IPS DF 4.7 (cell line): ENCODE data around the gene SCN11A.

Experiments used
- DNase-seq: peaks from one replicate; pipeline ENCODE4 v3.0.0-alpha.2; 2013; ENCODE audit warnings: low spot score; ENCODE audit errors: extremely low read depth

The SCN11A gene

GRCh38 chr3:39051649-39052561 lies at the start of gene SCN11A, which contains the start of gene WDR48:
Gene SCN11A (minus strand): TSS chr3:39051944. CDS start chr3:38950362, 101,582 bp downstream.
Gene WDR48 (plus strand): TSS chr3:39052016. CDS start chr3:39052026, 10 bp downstream.
- DNase-seq, result peak; percentile 82

DNA sequence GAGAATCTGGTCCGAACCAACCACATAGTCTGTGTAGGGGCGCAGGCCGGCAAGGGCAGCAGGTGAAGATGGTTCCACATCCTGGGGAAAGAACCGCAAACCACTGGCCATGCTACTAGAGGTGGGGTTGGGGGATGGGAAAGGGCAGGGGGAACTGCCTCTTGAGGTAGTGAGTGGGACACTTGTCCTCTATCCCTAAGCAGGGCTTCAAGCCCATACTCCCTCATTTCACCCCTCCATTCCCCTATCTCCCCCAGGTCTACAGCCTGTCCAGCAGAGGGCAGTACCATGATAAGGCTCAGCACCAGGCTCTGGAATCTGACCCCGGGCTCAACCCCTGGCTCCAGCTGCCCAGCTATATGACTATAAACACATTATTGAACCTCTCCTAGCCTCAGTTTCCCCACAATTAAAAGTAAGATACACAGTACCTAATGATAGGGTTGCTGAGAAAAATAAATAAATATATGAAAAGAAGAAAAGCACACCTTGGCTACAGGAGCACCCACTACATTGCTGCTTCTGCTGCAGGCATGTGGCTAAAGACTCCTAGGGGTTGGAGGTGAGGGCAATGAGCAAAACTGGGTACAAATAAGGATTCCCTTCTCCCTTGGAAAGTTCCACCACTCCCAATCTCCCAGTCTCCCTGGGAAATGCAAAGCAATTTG lies 49.4 kb upstream of the SCN11A start:
- DNase-seq, result no peak

- DNase-seq, result no peak
These were observed 48.7 kb upstream of the SCN11A start for GRCh38 chr3:39100500-39100886.

- no peak for DNase-seq
These were observed 48.2 kb upstream of the SCN11A start for GRCh38 chr3:39099738-39100499.

GRCh38 chr3:39099242-39099641 lies 47.5 kb upstream of the SCN11A start:
- DNase-seq, result no peak

GRCh38 chr3:39098473-39099000 lies 46.8 kb upstream of the SCN11A start:
- DNase-seq, result no peak

DNA sequence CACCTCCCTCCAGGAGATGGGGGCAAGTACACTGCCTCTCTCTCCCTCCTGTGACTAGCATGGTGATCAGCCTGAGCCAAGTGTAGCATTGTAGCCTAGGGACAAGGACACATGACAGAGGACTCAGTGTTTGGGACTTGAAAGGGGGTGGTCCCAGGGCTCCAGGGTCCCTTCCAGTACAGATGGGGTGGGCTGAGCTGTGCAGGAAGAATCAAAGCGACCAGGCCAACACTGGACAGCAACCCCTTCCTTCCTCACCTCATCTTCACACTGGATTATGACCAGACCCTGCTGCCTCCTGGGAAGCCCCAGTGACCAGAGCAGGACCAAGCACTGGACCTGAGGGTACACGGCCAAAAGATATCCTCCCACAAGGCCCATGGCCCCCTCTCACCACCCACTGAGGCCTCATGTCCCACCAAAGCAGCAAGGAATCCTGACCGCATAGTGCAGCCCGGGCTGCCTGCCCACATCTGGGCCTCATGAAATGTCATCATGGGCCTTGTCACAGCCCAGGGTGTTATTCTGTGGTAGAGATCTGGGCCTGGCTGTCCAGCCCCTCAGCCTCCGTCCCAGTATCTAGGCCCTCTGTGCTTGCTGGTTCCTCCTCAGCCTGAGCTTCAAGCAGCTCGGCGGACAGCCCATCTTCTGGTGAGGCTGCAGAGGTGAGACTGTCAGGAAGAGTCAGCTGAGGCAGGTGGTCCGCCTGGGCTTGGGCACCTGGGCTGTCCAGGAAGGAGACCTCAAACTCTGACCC lies 46.1 kb upstream of the SCN11A start:
- DNase-seq, result no peak

GRCh38 chr3:39096775-39097174 lies 45.0 kb upstream of the SCN11A start:
- no peak for DNase-seq

DNA sequence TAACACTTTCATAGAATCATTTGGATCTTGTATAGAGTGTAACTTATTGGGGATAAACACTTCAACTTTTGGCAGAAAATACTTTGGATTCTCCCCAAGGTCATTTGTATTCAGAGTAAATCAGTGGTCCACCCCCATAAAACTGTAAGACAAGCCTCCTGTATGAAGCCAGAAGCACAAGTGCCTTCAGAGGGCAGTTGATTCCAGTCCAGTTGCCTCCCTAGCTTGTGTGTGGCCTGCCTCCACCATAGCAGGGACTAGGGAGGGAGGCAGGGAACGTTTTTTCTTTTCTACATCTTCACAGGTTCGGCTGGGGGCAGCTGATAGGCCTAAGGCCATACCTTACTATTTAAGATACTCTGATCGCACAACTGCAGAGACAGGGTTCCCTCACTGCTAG lies 44.0 kb upstream of the SCN11A start:
- no peak for DNase-seq

GRCh38 chr3:39094851-39095677 lies 43.3 kb upstream of the SCN11A start:
- DNase-seq, result no peak

DNA sequence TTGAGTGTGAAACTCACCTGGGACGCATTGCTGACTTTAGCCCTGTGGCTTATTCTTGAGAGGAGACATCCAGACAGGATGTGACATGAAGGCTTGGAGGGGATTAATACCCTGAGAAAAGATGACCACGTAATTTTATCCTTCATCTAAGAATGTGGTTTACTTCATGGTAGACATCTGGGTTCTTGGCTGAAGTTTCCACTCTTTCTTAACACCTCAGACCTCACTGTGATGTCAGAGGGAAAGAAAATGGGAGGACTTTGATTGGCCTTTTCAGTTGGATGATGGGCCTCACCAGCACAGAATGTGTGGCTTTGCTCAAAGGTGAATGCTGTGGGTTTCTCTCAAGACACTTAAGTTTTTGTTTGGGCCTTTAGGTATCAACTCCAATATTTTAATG lies 39.2 kb upstream of the SCN11A start:
- DNase-seq, result no peak

DNA sequence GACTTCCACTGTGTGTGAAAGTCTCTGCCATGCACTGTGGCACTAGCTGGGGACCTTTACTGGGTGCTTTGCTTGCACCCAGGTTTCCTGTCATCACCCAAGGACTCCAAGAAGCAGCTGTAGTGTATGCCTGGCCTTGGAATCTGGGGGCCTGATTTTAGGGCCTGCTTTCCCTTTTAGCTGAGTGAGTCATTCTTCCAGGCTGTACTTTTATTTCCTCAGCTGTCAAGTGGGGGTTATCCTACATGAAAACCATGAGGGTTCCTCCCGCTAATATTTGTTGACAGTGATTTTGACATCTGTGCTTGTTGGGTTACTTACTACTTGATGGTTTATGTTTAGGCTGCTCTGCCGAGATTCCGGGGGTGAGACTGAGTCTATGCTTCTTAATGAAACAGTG lies 37.1 kb upstream of the SCN11A start:
- no peak for DNase-seq

DNA sequence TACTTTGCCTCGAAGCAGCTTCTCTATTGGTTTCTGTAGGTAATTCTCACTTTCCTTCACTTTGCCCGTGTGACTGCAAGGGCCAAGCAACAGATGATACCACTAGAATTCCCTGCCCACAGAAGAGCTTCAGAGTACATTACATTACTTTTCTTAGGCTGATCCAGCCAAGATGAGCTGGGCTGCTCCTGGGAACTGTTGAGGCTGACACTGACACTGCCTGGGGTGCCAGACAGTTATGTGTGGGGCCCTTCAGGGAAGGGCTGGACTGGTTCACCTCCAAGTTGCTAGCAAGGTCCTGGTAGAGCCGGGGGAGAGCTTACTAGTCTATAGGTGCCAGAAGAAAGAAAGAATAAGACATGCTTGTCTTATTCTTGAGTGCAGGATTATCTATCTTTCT lies 36.7 kb upstream of the SCN11A start:
- DNase-seq, result no peak

DNA sequence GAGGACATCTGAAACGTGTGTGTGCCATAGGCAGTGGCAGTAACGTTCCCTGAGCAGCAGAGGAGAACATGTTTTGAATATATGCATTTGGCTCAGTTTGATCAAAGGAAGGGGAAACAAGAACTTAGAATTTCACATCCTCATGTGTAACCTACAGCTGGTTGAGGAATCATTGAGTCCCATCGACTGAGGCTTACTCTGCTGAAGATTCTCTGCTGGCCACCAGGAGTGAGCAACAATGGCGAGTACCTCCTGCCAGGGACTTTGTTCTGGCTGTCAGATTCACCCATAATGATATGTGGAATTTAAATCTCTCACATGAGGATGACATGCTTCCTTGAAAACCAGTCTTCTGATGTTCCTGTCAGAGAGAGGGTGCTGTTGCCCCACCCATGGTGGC lies 34.4 kb upstream of the SCN11A start:
- no peak for DNase-seq

- no peak for DNase-seq
These were observed 31.0 kb upstream of the SCN11A start for GRCh38 chr3:39082666-39083313.

GRCh38 chr3:39080026-39080425 lies 28.3 kb upstream of the SCN11A start:
- DNase-seq, result no peak

- no peak for DNase-seq
These were observed 27.8 kb upstream of the SCN11A start for GRCh38 chr3:39079530-39079929.

- DNase-seq, result no peak
These were observed 24.2 kb upstream of the SCN11A start for GRCh38 chr3:39075910-39076309.

DNA sequence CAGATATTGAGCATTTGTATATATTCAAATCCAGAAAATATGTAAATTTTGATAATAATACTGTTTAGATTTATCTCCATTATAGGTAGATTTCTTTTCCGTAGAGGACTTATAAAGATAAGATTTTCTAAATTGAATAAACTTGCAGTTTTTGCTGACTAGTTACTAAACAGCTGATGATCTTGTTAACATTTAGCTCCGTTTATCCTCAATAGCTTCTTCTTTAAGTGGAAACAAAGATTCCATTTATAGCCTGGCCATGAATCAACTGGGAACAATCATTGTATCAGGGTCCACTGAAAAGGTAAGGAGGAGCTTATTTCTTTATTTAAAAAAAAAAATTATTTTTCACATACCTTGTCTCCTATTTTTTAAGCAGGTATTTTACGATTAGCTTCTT lies 16.8 kb upstream of the SCN11A start:
- DNase-seq, result no peak

GRCh38 chr3:39067286-39067685 lies 15.5 kb upstream of the SCN11A start:
- no peak for DNase-seq
